Ovary (tissue), 9 donors: Measurements from ENCODE around the gene MAPK6. TPM values are rescaled to one million over a fixed set of nuclear protein-coding genes. Genes with fewer than 3 reads are reported as not detected.

Experiments used
- DNase-seq, 5 donors: peaks; one replicate each; pipeline ENCODE4 v3.0.0-alpha.2; 2019 to 2020
- H3K27ac ChIP-seq, 2 donors: fragments of 200-600 bp; one replicate each; pipeline versions ENCODE4 v1.5.1 to v1.8.0; 2019 to 2022
- H3K27me3 ChIP-seq: fragments of 200-600 bp; one replicate; pipeline ENCODE4 v1.8.0; 2022
- H3K36me3 ChIP-seq: fragments of 200-600 bp; sonication (generic); one replicate; pipeline ENCODE4 v1.5.1; 2019
- H3K4me1 ChIP-seq: one replicate; pipeline ENCODE4 v1.8.1; 2013; ENCODE audit warnings: mild to moderate bottlenecking, moderate library complexity; ENCODE audit not compliant: insufficient read depth
- H3K4me3 ChIP-seq: fragments of 200-600 bp; sonication (generic); one replicate; pipeline ENCODE4 v1.5.1; 2017
- H3K9me3 ChIP-seq, 2 donors: fragments of 200-600 bp in 1 of 2; sonication (generic) in 1 of 2; one replicate each; pipeline versions ENCODE4 v1.5.1 to v1.8.1; 2013 to 2019; ENCODE audit warnings: mild to moderate bottlenecking in 1 of 2, moderate library complexity in 1 of 2
- CTCF ChIP-seq, 3 donors: fragments of 450-650 bp in 2 of 3; fragments of 200-600 bp in 1 of 3; IDR thresholded peaks; one replicate each; pipeline versions ENCODE4 v1.5.1 to v1.8.0; 2016 to 2022; ENCODE audit warnings: antibody characterized with exemption in 3 of 3, mild to moderate bottlenecking in 1 of 3
- EP300 ChIP-seq: sonication (generic); formaldehyde crosslinking; IDR thresholded peaks from one replicate; pipeline ENCODE4 v1.6.1; 2017; ENCODE audit warnings: antibody characterized with exemption
- POLR2A ChIP-seq: fragments of 450-650 bp; IDR thresholded peaks from one replicate; pipeline ENCODE4 v1.6.1; 2017; ENCODE audit warnings: antibody characterized with exemption, mild to moderate bottlenecking, moderate library complexity
- WGBS, 3 donors: extraction: QIAGEN DNeasy Blood & Tissue Kit in 1 of 3; methylation state at CpG; one replicate each; pipeline versions ENCODE4 v1.1.5 to v1.1.7; 2013 to 2017; 5-methylcytosine and 5-hydroxymethylcytosine counted together
- intact Hi-C, 4 donors: fragments of 100-400 bp; cut with DNase I; formaldehyde crosslinking; loops; one replicate each; pipeline versions ENCODE4 v1.11.0 to v1.15.1; 2022 to 2023
- polyA plus RNA-seq, 2 donors: library from polyadenylated mRNA; stranded (reverse); fragments of 200-250 nt in 1 of 2; fragments of 350-450 nt in 1 of 2; fragmentation: Illumina TruSeq in 1 of 2; extraction: RNeasy Lipid Tissue Mini Kit (QIAGEN cat#74804) in 1 of 2; gene quantifications; one replicate each; pipeline ENCODE4 v1.2.3, GENCODE V29; 2013 to 2014
- total RNA-seq, 7 donors: library from RNA; depleted of rRNA in 2 of 7; stranded (reverse); fragments of >200 nt in 2 of 7; fragmentation: NEBNext Ultra II Directional in 3 of 7; extraction: Animal tissue kit (Norgen Biotek cat#: 25700) in 3 of 7; gene quantifications; one replicate each; pipeline versions ENCODE4 v1.1.0 to v1.2.4, GENCODE V29; 2016 to 2023
- donor health status: DM: no; HTN: no; CAD: no; lungs with moderate emphysema.
- donor health status: DM: no; HTN: no; CAD: no.
- donor health status: Bipolar disorder and iron deficiency.
- donor health status: DM: yes; HTN: yes; CAD: no.
- donor health status: DM: no; HTN: no; CAD: no.
- donor health status: DM: yes; HTN: yes; CAD: no.

The MAPK6 gene
- total and polyA plus RNA-seq, 9 donors: 5.9 to 24.5 (median 19.8) TPM

DNA sequence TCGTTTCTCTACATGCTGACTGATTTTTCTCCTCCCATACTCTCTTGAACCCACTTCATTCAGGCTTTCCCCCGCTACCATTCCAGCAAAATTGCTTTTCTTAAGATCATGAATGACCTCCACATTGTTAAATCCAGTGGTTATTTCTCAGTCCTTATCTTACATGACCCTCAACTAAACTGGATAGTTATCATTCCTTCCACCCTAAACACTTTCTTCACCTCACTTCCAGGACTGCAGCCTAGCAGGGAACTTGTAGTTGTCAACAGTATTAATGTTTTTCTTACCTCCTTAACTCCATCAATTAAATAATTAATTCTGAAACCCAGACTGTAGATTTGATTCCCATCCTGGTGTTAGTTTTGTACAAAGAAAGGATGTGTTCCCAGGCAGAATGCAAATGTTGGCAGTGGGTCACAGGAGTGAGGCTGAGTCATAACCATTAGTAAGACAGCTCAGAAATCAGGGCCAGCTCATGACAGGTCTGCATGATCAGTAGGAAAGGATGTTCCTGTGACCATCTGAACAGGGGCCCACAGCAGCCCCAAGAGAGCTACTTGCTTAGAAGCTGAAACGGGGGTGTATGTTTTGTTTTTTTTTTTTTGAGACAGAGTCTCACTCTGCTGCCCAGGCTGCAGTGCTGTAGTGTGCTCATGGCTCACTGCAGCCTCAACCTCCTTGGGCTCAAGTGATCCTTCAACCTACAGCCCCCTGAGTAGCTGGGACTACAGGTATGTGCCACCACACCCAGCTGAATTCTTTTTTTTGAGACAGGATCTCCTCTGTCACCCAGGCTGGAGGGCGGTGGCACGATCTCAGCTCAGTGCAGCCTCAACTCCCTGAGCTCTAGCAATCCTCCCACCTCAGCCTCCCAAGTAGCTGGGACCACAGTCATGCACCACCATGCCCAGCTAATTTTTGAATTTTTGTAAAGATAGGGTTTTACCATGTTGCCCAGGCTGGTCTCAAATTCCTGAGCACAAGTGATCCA is 84.5 kb downstream of the MAPK6 start:
- intact Hi-C loops: no loop called here
- no peaks in the 10 kb centered on the region for H3K36me3 ChIP-seq

GRCh38 chr15:52104532-52105004 is 85.5 kb downstream of the MAPK6 start:
- H3K9me3 ChIP-seq: no peaks in the 10 kb centered on the region
- DNase-seq: no peak
- WGBS, 3 donors: 89 to 92% (median 91%) methylated on average over 5 of the region's 5 CpGs
- TF ChIP-seq POLR2A (no peak), CTCF (IDR thresholded peaks at IDR 0.05) (no peak), EP300 (no peak)
- intact Hi-C loops: no loop called here
- peaks cover 2% of the 10 kb centered on the region for H3K4me1 ChIP-seq
- no peak overlapping the region for H3K27ac ChIP-seq
- no peaks in the 10 kb centered on the region for H3K36me3 ChIP-seq
- H3K4me3 ChIP-seq: no peak overlapping the region
- H3K27me3 ChIP-seq: no peaks in the 10 kb centered on the region

More for the DNA sequence above, 84.5 kb downstream of the MAPK6 start:
- TF ChIP-seq EP300: no peak
- no peak for TF ChIP-seq CTCF (IDR thresholded peaks at IDR 0.05)
- TF ChIP-seq POLR2A: no peak
- Histone ChIP-seq H3K4me1 (peaks cover 2% of the 10 kb centered on the region), H3K4me3 (no peak overlapping the region), H3K9me3 (no peaks in the 10 kb centered on the region), H3K27ac (no peak overlapping the region), H3K27me3 (no peaks in the 10 kb centered on the region)
- peak in 4 of 5 donors; percentile 43 to 77 (median 57) for DNase-seq
- 51 to 54% (median 54%) methylated on average over 5 of the region's 5 CpGs for WGBS, 3 donors

GRCh38 chr15:52105846-52106245 is 86.8 kb downstream of the MAPK6 start:
- 79 to 95% (median 92%) methylated on average over 2 of the region's 2 CpGs for WGBS, 3 donors
- Histone ChIP-seq H3K9me3 (no peaks in the 10 kb centered on the region), H3K4me1 (peaks cover under 1% of the 10 kb centered on the region), H3K36me3 (no peaks in the 10 kb centered on the region), H3K4me3 (no peak overlapping the region), H3K27ac (no peak overlapping the region), H3K27me3 (no peaks in the 10 kb centered on the region)
- no peak for TF ChIP-seq CTCF (IDR thresholded peaks at IDR 0.05)
- no peak for TF ChIP-seq EP300
- TF ChIP-seq POLR2A: no peak
- DNase-seq: no peak
- intact Hi-C loops: no loop called here

- Histone ChIP-seq H3K4me3 (no peak overlapping the region), H3K36me3 (no peaks in the 10 kb centered on the region), H3K9me3 (no peaks in the 10 kb centered on the region), H3K27me3 (no peaks in the 10 kb centered on the region), H3K4me1 (no peaks in the 10 kb centered on the region), H3K27ac (no peak overlapping the region)
- DNase-seq: no peak
- intact Hi-C loops: no loop called here
- TF ChIP-seq CTCF (IDR thresholded peaks at IDR 0.05): no peak
- TF ChIP-seq POLR2A: no peak
- no peak for TF ChIP-seq EP300
- WGBS, 3 donors: 76 to 86% (median 77%) methylated on average over 6 of the region's 6 CpGs
Observed at GRCh38 chr15:52106641-52107040, 87.6 kb downstream of the MAPK6 start.
